GM19452 (cell line): ENCODE data around the gene CNKSR3.

ENCODE experiments used
- ATAC-seq: cut with Tn5 transposase; IDR thresholded peaks from one replicate; pipeline ENCODE4 v1.9.1; 2021; ENCODE audit not compliant: unreplicated experiment

The CNKSR3 gene

DNA sequence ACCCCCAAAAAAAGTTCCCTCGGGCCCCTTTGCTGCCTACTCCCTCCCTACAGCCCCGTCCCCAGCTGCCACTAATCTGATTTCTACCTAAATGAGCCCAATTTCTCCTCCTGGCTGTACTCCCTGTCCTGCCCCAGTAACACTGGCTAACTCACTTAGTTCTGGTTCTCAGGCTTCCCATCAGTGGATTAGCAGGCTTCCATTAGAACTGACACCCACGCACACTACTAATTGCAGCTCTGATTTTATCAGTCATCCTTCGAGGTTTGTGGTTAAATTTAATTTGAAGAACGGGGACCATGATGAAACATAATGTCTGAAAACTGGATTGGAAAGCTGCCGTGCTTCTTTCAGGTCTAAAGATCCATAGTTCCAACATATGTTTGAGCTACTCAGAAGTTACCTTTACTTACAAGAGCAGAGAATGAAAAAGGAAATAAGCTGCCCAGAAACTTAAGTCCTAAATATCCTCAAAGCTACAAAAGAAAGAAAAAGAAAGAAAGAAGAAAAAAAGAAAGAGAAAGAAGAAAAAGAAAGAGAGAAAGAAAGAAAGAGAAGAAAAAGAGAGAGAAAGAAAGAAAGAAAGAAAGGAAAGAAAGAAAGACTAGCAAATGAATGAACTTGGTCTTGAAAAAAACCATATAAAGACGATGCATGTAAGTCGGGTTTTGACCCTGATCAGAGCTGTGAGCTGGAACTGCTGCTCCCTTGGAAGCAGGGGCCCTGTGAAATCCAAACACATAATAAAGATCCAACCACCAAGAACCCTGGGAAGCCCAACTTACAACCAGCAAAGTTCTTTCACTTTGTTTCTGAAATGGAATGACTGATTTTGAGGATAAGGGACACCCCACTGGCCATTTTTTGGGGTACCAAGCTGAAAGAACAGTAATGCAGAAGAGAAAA lies 51.7 kb downstream of the CNKSR3 start:
- ATAC-seq, result no peak

DNA sequence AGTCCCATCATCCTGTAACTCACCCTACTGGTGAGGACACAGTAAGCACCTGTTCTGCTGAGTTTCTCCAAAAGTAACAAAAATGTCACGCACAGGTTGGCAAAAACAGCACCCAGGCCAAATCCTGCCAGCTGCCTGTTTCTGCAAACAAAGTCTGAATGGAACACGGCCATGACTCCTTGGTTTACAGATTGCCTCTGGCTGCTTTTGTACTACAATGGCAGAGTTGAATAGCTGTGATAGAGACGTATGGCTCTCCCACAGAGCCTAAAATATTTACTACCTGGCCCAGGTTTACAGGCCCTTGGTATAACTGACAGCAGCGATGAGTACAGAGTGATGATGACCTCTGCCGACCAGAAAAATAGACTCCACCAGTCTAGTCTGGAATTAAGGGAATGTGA lies 52.6 kb downstream of the CNKSR3 start:
- ATAC-seq, result no peak

DNA sequence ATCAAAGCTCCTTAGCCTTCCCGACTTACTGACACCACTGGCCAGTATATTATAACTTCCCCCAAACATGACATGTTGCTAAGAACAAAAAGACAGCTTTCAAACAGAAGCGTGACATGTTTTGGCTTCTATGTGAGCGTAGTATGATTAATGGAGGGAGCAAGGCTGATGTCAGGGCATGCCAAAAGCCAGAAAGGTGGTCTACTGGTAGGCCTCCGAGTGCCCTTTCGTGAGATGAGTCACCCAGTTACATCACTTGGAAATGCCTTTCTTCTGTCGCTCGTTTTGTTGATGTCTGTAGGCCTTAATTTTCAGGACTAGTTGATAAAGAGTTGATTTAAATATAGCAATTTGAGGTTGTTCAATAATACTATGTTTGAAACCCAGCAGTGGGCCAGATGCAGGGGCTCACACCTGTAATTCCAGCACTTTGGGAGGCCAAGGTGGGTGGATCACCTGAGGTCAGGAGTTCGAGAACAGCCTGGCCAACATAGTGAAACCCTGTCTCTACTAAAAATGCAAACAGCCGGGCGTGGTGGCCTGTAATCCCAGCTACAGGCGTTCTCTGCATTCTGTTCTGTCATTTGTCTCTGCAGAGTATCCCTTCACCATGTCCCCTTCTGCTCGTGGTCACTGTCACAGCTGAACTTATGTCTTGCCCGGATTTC lies 53.3 kb downstream of the CNKSR3 start:
- no peak for ATAC-seq

DNA sequence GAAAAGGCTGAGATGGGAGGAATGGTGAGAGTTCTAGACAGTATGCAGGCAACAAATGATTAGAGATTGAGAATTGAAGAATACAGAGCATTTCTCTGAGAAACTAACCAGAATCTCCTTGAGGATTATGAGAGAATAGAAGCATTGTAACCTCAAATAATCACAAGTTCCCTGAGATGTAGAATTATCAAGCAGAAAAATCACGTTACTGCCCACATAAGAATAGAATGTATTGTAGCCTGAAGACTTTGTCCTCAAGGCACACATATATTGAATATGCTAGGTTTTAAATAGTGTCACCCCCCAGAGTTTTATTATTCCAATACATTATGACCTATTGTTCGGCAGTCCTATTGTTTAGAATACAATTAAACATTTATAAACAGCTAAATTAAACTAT lies 57.2 kb downstream of the CNKSR3 start:
- ATAC-seq, result no peak

DNA sequence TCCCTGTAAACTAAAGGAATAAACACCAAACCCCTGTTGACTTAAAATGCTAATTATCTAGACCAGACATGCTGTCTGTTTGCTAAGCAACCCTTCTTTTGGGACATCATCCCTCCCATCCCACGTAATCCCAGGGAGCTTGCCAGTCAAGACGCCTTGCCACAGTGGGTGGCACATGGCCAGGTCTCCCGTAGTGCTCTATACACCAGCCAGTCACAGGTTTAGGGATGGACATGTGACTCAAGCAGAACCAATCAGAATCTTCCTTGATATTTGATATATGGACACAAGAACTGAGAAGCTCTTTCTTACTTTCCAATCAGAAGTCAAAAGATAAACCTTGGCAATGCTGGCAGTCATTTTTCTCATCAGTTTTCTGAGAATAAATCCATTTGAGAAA lies 60.0 kb downstream of the CNKSR3 start:
- ATAC-seq, result no peak

DNA sequence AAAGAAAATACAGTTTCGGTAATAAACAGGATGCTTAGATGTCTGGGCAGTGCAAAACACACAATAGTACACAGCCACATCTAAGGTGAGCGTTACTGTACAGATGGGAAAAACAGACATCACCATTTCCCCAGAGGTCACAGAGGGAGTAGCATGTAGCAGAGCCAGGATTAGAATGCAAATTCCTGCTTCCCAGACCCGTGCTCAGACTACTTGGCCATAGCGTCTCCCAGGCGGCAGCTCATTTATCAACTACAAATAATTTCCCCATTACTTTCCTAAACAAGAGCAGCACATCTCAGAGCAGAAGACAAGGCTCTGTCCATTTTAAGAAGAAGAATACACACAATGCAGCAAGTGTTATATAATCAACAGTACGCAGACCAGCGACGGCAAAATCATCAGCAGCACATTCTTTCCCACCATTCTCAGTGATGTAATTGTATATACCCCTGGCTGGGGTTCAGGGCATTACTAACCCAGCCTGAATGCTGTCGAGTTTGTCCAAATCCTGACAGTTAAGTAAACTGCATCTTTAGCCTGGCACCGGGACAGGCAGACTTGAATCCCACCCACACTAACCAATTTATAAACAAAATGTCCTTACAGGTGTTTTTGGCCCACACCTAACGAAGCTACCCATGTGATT lies 61.9 kb downstream of the CNKSR3 start:
- no peak for ATAC-seq

DNA sequence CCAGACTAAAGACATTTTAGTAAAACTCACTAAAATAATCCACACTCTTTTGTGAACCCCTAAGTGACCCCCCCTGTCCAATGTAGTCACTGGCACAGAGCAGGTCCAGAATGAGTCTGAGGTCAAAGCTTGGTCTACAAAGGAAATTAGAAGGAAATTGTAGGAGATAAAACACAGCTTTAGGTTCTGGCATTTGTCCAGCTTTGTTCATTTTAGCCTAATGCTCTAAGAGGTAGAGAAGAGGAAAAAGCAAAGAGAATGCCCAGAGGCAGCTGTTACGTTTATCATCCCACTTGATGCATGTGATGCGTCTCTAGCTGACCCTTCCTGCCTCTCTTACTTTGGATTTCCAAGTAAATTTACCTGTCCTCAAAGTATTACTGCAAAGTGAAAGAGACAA lies 62.5 kb downstream of the CNKSR3 start:
- no peak for ATAC-seq

DNA sequence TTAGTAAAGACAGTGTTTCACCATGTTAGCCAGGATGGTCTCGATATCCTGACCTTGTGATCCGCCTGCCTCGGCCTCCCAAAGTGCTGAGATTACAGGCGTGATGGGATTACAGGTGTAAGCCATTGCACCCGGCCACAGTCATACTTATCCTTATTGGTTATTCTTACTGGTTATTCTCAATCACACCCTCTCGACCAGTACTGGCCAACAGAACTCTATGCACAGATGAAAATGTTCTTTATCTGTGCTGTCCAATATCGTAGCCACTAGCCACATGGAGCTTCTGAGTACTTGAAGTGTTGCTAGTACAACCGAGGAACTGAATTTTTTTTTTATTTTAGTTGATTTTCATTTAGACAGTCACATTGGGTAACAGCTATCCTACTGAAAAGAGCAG lies 63.5 kb downstream of the CNKSR3 start:
- ATAC-seq, result no peak

DNA sequence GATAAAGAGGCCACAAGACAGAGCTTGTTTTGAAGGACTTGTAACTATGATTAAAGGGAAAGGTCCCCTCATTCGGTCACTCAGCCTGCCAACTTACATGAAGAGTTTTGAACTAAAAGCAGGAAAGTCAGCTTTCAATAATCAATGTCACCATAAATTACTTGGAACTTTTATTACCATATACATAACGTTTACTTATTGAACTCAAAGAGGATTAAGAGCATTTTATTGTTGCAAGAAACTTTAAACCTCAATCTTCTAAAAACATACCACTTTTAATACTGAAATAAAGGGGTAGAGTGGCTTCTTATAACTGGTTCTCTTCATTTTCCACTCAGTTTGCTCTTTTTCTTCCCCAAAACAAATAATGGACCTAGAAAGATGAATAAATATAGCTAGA lies 65.1 kb downstream of the CNKSR3 start:
- no peak for ATAC-seq

DNA sequence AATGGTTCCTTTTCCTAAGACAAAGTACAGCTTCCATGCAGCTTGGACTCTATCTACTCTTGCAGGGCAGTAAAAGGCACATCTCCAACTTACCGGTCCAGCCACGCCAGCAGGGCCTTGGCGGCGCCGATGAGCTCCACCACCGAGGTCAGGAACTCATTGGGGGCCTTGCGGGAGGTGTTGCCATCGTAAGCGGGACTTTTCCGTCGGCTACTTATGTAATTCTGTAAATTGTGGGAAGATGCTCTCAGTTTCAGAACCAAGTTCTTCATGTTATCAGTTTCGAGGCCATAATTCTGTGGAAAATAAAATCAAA lies 68.5 kb downstream of the CNKSR3 start:
- ATAC-seq, result peak; percentile 28

DNA sequence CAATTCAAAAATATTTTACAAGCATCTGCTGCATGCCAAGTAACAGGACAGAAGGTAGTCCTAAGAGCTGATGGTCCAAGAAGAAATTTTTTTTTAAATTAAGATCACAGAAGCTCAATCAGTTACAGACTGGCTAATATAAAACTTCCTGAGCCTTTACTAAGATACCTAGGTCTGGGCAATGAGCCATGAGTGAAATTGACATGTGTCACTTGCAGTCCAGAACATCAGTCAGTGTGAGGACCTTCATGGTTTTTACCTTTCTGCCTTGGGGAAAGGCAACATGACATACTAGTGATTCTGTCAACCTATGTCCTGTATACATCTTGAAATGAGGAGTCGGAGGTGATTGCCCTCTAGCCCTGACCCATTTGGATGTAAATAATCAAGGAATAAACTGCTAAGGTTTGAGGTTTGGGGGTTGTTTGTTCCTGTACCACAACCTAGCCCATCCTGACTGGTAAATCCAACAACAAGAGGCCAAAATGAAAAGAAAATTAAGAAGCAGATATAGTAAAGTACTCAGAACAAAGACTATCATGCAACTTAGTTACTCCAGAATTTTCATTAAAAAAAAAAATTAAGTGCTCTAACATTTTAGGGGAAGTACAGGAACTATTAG lies 70.0 kb downstream of the CNKSR3 start:
- ATAC-seq, result no peak

DNA sequence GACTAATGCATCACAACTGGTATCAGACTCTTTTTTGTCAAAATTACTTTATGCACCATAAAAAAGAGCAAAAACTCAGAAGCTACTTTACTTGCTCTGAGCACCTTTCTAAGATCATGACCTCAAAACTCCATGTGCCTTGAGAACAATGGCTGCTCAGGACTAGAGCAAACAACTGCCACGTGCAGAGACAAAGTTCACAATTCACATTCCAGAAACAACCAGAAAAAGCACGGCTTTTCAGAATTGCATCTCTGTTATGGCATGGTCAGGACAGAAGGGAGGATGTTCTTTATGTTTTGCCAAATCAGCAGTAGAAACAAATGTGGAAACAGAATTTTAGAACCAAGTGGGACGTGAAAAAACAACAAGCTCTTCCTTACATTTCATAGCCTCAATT lies 70.5 kb downstream of the CNKSR3 start:
- no peak for ATAC-seq

DNA sequence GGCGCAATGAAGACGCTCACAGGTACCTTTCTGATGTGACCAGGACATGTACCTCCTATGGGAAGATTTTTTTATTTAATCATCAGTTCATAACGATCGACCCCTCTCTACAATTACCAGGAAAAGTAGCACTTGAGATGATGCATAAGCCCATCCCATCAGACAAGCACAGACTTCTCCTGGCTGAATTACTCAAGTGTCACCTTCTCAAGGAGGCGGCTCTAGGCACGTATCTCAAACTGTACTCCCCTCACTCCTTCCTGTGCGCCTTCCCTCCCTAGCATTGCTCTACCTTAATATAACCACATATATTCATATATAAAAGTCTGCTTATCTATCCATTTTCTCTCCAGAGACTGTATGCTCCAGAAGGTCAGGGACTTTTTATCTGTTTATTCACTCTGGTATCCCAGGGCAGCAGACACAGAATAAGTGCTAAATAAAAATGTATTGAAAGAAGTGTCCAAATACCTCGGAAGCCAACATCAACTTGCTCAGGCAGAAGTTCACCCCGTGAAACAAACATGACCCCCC lies 71.5 kb downstream of the CNKSR3 start:
- ATAC-seq, result no peak

DNA sequence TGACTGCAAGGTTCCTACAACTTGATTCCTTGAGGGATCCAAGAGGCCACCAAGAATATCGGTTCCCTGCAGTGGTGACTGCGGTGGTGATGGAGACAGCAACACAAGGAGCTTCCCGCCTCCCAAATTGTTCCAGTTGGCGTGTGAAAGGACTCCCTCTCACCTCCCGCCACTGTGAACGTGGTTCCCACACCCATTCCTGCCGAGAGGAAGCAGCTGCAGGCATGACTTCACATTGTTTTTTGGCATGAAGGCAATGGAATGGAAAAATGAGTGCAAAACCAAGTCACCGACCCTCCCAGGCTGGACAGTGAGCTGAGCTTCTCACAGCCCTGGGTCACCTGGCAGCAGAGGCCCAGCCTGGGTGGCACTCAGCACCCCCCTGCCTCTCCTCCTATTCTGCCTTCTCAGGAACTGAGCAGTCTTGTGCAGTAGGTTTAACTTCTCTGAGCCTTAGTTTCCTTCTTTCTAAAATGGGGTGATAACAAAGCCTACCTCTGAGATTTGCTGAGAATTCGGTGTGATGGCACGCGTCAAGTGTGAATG lies 75.0 kb downstream of the CNKSR3 start:
- ATAC-seq, result no peak

DNA sequence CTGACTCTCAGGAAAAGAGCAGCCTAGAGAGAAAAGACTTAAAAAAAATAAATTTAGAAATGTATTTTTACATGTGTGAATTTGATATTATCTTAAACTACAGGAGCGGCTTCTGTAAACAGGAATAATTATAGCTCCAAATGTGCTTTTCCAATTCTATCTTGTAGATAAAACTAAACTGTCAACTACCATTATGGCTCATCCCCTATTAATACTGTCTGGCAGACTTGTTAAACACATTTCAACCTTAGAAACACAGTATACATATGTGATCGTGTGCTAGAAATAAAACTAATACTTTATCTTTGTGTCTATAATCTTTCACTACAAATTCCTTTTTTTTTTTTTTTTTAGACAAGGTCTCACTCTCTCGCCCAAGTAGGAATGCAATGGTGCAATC lies 75.8 kb downstream of the CNKSR3 start:
- ATAC-seq, result no peak

DNA sequence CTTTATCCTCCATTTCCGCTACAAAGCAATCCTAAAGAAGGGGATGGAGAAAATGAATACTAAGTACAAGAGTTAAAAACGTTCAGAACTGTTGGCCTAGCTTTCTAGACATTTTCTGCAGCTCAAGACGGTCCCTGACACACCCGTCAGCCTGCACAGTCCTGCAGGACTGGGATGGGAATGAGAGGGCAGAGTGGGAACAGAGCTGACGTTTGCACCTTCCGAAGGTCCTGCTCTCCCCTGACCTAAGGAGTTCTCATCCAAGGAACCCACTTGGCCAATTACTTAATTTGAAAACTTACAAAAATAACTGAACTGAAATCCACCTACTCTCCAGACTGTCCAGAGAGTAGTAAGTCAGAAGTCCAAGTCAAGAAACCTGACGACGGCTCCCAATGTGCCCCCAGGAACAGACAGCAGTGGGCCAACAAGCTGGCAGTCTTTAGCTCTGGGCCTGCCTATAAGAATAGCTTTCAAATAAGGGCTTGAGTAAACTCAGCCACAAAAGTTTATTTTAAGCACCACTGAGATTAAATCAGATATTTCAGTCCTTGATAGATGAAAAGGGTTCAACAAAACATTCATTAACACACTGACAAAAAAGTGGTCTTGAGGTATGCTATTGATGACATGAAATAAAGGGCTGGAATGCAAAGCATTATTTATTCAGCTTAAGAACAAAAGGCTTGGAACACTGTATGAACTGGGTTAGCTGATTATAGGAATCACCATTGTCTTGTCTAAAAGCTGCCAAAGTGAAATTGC lies 76.8 kb downstream of the CNKSR3 start:
- no peak for ATAC-seq

DNA sequence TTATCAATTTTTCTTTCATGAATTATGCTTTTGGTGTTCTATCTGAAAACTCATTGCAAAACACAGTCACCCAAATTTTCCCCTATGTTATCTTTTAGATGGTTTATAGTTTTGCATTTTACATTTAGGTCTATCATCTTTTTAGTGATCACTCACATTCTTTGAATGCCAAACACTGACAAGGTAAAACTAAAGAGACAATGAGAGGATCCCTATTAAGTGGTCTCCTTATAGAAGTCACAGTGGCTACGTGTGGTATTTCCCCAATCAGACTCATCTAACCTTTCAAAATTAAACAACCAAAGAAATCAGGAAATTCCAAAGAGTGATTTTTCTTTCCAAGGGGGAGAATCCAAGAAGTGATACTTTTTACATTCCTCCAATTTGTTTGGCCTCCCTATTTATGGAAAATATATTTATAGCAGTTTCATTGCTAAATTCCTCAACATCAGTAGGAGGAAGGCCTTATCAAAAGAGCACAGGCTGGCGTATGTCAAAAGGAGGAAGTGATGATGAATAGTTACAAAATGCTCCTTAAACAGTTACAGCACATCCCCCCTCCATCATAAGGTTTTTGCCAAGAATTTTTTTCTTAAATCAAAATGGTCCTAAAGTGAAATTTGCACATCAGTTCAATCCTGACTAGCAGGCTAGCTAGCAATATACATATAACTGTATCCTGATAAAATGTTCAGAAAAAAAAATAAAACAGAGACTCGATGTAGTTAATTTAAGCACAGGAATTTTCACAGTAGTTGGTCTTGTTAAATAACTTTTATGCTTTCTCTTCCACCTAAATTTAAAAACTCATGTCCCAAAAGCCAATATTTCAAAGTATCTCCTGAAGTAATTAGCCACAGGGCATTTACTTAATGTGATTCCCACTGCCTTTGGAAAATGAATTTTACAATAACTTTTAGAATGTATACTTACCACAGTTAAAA lies 77.7 kb downstream of the CNKSR3 start:
- no peak for ATAC-seq

DNA sequence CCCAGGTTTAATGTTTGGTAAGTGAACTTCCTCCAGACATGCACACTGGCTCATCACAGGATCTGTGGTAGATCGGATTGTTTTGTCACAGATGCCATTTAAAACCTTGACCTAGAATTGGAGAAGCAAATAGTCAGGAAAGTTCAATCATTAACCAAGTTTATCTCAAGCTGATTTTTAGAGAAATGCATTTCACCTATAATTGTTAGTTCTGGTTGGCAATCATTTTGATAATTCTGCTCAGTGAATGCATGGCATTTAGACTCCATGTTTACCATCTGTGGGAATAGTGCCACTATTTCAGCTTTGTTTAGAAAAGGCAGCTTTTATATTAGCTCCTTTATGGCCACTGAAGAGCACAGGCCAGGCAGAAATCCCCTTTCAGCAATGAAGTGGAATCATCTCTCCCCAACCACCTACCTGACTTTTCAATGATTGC lies 80.0 kb downstream of the CNKSR3 start:
- no peak for ATAC-seq

DNA sequence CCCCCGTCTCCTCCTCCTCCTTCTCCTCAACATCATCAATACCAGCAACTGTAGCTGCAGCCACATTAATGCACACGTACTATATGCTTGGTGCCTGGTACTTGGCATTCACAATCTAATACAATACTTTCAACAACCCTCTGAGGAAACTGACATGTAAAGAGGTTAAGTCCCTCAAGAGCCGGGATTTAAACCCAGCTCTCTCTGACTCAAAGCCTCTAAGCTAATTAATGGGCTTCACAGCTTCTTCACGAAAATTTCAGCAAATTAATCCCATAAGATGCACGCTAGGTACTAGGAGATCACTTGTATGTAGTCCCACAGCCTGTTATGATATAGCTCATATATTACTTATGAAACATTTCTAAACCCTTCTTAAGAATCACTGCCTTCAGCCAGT lies 80.8 kb downstream of the CNKSR3 start:
- ATAC-seq, result no peak
